HFF-Myc (cell line): ENCODE results near the gene FIG4.
"Not testable (repeated sequence)": the region's sequence is repeated elsewhere in the genome, so short reads cannot be mapped to it uniquely, and the experiment has no call there.

Experiments
- DNase-seq: peaks from one replicate; pipeline ENCODE4 v3.0.0-alpha.2; 2011; ENCODE audit warnings: low read depth; ENCODE audit errors: extremely low read depth
- H3K4me3 ChIP-seq: replicated peaks from 2 replicates; pipeline ENCODE4 v1.5.1; 2011; ENCODE audit warnings: low read depth, mild to moderate bottlenecking, control low read depth, low read length
- TF ChIP-seq, protein P1 (sequence below): IDR thresholded peaks from 2 replicates; pipeline ENCODE4 v1.5.1; 2012; ENCODE audit warnings: mild to moderate bottlenecking, low read depth, low read length, control low read depth; ENCODE audit errors: missing control alignments

Gene FIG4

DNA sequence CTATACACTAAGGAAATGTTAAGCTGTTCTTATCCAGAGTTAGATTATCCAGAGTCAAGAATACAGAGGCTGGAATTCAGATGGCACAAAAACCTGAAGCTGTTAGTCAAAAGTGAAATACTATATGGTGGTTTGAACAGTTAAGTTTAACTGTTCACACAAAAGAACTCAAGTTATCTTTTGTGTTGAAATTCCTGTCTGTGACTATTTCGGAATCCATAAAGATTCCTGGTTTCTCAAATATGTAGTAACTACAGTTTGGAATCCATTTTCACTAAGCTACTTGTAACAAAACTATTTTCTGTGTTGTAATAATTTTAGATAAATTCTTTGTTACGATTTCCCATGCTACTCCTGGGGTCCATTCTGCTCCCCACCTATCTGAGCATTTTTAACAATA lies 24.5 kb downstream of the FIG4 start:
- DNase-seq, result no peak
- TF ChIP-seq, protein P1, sequence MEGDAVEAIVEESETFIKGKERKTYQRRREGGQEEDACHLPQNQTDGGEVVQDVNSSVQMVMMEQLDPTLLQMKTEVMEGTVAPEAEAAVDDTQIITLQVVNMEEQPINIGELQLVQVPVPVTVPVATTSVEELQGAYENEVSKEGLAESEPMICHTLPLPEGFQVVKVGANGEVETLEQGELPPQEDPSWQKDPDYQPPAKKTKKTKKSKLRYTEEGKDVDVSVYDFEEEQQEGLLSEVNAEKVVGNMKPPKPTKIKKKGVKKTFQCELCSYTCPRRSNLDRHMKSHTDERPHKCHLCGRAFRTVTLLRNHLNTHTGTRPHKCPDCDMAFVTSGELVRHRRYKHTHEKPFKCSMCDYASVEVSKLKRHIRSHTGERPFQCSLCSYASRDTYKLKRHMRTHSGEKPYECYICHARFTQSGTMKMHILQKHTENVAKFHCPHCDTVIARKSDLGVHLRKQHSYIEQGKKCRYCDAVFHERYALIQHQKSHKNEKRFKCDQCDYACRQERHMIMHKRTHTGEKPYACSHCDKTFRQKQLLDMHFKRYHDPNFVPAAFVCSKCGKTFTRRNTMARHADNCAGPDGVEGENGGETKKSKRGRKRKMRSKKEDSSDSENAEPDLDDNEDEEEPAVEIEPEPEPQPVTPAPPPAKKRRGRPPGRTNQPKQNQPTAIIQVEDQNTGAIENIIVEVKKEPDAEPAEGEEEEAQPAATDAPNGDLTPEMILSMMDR, result no peak

DNA sequence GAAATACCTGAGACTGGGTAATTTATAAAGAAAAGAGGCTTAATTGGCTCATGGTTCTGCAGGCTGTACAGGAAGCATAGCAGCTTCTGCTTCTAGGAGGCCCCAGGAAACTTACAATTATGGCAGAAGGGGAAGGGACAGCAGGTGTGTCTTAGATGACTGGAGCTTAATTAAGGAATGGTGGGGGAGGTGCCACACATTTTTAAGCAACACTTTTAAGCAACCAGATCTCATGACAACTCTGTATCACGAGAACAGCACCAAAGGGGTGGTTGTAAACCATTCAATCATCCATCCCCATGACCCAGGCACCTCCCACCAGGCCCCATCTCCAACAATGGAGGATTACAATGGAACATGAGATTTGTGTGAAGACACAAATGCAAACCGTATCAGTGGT lies 26.9 kb downstream of the FIG4 start:
- DNase-seq, result no peak

More for the DNA sequence above, 24.5 kb downstream of the FIG4 start:
- H3K4me3 ChIP-seq, result no peak overlapping the region

DNA sequence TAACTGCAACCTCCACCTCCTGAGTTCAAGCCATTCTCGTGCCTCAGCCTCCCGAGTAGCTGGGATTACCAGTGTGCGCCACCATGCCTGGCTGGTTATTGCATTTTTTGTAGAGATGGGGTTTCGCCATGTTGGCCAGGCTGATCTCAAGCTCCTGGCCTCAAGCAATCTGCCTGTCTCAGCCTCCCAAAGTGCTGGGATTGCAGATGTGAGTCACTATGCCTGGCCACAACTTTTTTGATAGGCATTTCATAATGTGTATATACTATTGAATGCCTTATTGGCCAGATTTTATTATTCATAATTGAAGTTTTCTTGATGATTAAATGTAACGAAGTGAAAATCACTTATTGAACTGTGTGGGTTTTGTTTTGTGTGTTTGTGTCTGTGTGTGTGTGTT lies 27.9 kb downstream of the FIG4 start:
- H3K4me3 ChIP-seq, result no peak overlapping the region
- TF ChIP-seq, protein P1, result no peak
- no peak for DNase-seq

More for the DNA sequence above, 26.9 kb downstream of the FIG4 start:
- TF ChIP-seq, protein P1, result no peak
- no peak overlapping the region for H3K4me3 ChIP-seq

DNA sequence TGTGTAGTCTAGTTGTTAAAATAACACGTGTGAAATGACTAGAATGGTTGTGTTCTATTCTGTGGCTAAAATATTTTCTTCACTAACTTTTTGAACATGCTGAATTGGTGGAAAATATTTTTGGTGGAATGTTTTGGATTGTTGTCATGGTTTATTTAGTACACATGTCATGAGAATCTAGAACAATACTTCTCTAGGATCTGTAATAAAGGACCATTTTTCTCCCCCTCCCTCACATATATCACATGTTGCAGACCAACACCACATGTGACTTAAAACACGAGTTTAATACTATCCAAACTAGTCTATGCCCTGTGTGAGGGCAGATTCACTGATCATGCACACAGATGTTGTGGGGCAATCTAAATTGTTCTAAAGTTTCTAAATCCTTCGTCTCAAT lies 29.2 kb downstream of the FIG4 start:
- H3K4me3 ChIP-seq, result no peak overlapping the region
- DNase-seq, result no peak
- TF ChIP-seq, protein P1, result no peak

DNA sequence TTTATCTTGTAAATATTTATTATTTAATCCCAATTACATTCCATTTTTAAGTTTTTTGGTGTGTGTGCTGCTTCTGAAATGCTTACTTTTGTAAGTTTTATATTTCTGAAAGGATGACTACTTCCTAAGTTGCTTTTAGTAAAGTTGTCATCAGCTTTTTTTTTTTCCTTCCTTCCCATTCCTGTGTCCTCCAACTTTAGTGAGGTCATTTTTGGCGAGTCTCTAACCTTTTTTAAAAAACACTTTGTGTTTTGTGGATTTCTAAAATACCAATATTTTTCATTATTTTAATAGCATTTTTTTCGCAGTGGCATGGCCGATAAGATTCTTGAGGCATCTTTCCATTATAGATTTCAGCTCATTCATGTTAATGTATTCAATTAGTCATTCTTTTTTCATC lies 30.9 kb downstream of the FIG4 start:
- no peak for DNase-seq
- TF ChIP-seq, protein P1, result no peak
- H3K4me3 ChIP-seq, result no peak overlapping the region

DNA sequence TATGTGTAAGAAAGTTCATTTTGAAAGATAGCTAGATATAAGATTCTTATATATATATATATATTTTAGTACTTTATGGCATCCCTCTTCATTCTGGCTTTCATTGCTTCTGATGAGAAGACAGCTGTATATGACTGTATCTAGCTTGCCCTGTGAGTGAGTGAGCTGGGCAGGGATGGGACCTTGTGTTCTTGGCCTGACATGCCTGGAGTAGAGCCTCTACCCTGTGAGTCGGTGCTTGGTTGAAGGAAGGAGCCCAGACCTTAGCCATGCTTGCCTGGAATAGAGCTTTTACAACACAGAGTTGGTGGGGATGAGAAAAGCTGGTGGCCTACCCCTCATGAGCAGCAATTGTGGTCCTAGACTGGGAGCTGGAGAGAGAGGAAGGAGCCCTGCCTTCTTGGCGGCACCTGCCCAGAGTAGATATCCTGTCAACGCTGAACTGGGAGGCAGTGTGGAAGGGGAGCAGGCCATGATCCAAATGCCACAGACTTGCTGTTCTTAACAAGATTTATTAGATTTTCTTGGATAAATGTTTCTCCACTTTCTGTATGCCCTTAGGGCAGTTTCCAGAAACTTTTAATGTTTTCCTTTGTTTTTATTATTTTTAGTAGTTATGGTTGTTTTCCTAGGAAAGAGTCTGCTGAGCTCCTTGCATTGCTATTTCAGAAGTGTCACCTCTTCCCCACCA lies 31.6 kb downstream of the FIG4 start:
- no peak overlapping the region for H3K4me3 ChIP-seq
- TF ChIP-seq, protein P1, result no peak
- no peak for DNase-seq

DNA sequence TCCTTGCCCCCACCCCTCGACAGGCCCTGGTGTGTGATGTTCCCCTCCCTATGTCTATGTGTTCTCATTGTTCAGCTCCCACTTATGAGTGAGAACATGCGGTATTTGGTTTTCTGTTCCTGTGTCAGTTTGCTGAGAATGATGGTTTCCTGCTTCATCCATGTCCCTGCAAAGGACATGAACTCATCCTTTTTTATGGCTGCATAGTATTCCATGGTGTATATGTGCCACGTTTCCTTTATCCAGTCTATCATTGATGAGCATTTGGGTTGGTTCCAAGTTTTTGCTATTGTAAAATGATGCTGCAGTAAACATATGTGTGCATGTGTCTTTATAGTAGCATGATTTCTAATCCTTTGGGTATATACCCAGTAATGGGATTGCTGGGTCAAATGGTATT lies 34.2 kb downstream of the FIG4 start:
- DNase-seq, H3K4me3 ChIP-seq: not testable (repeated sequence)
